ENCODE measurements around the gene ENDOV.

- TF ChIP-seq CTCF (optimal IDR thresholded peaks at IDR 0.05 in 1 of 3, IDR thresholded peaks at IDR 0.05 in 1 of 3, conservative IDR thresholded peaks at IDR 0.05 in 1 of 3; ENCODE audit: extremely low read depth in 1 of 3, insufficient read depth in 2 of 3, low read length in 3 of 3): no peak
- no peak for TF ChIP-seq EZH2 (IDR thresholded peaks at IDR 0.05; ENCODE audit: low read length)
These were observed 46.7 kb downstream of the ENDOV start for GRCh38 chr17:80461528-80462160.
